Ishikawa (cell line): Measurements from ENCODE around the gene FBXO8.

ENCODE experiments used
- EP300 ChIP-seq: IDR thresholded peaks from 2 replicates; pipeline ENCODE4 v1.6.1; 2012; ENCODE audit warnings: borderline replicate concordance
- FOXM1 ChIP-seq: IDR thresholded peaks from 2 replicates; pipeline ENCODE4 v1.6.1; 2012; ENCODE audit warnings: low read depth, borderline replicate concordance
- NFIC ChIP-seq: IDR thresholded peaks from 2 replicates; pipeline ENCODE4 v1.6.1; 2012
- RAD21 ChIP-seq: IDR thresholded peaks from 2 replicates; pipeline ENCODE4 v1.6.1; 2012; ENCODE audit warnings: low read depth
- TEAD4 ChIP-seq: IDR thresholded peaks from 2 replicates; pipeline ENCODE4 v1.6.1; 2012
- YY1 ChIP-seq: IDR thresholded peaks from 2 replicates; pipeline ENCODE4 v1.6.1; 2012; ENCODE audit warnings: low read depth
- TF ChIP-seq, protein P1 (sequence below): IDR thresholded peaks from 2 replicates; pipeline ENCODE4 v1.6.1; 2012; ENCODE audit warnings: low read depth, mild to moderate bottlenecking
- TF ChIP-seq, protein P2 (sequence below): IDR thresholded peaks from 2 replicates; pipeline ENCODE4 v1.6.1; 2012

DNA sequence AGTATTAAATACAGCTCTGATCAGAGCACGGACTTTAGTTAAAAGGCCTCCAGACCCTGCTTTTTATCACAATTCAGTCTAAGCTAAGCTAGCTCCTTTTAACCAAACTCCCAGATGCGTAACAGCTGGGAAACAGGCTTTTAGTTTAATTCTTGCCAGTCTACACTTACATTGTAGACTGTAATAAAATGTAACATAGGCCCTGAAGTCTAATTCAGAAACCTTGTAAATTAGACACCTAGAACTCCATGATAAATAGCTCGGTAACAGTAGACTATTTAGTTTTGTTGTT lies 20.1 kb downstream of the FBXO8 start:
- TF ChIP-seq, protein P1, sequence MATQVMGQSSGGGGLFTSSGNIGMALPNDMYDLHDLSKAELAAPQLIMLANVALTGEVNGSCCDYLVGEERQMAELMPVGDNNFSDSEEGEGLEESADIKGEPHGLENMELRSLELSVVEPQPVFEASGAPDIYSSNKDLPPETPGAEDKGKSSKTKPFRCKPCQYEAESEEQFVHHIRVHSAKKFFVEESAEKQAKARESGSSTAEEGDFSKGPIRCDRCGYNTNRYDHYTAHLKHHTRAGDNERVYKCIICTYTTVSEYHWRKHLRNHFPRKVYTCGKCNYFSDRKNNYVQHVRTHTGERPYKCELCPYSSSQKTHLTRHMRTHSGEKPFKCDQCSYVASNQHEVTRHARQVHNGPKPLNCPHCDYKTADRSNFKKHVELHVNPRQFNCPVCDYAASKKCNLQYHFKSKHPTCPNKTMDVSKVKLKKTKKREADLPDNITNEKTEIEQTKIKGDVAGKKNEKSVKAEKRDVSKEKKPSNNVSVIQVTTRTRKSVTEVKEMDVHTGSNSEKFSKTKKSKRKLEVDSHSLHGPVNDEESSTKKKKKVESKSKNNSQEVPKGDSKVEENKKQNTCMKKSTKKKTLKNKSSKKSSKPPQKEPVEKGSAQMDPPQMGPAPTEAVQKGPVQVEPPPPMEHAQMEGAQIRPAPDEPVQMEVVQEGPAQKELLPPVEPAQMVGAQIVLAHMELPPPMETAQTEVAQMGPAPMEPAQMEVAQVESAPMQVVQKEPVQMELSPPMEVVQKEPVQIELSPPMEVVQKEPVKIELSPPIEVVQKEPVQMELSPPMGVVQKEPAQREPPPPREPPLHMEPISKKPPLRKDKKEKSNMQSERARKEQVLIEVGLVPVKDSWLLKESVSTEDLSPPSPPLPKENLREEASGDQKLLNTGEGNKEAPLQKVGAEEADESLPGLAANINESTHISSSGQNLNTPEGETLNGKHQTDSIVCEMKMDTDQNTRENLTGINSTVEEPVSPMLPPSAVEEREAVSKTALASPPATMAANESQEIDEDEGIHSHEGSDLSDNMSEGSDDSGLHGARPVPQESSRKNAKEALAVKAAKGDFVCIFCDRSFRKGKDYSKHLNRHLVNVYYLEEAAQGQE = no peak
- no peak for TF ChIP-seq EP300
- TF ChIP-seq RAD21 = no peak
- TF ChIP-seq, protein P2, sequence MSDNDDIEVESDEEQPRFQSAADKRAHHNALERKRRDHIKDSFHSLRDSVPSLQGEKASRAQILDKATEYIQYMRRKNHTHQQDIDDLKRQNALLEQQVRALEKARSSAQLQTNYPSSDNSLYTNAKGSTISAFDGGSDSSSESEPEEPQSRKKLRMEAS = no peak
- no peak for TF ChIP-seq FOXM1
- TF ChIP-seq TEAD4 = no peak
- TF ChIP-seq NFIC = no peak
- no peak for TF ChIP-seq YY1
